GM21526 (cell line): ENCODE measurements around the gene PSMD6.

Experiments
- ATAC-seq: cut with Tn5 transposase; IDR thresholded peaks from one replicate; pipeline ENCODE4 v1.9.1; 2021; ENCODE audit warnings: moderate library complexity; ENCODE audit not compliant: unreplicated experiment, low FRiP score

PSMD6 gene

DNA sequence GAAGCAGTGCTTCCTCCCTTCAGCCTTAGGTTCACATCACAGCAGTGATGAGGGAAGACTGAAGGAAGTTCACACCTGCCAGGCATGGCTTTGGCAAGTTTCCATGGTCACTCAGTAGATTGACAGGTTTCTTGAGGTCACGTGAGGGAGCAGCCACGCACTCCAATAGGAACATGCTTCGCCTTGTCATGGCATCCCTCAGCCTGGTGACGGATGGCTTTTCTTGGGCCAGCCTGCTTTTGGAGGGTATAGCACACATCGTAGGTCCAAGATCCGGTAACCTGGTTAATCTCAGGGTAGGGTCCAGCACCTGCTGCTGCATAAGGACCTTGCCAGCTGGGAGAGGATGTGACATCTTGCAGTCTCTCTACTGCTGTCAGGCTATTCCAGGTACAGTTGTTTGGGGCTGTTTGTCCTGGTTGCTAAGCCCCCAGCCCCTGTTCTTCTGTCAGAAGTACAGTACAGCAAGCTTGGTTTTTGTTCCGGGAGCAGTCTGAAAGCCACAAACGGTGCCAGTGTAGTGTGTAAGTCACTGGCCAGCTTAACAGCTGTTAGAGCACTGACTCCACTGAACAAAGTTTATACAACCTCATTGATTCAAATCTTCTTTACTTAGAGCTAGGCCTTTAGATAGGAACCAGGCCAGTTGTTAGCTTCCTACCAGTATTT is 42.3 kb downstream of the PSMD6 start:
- ATAC-seq: no peak

DNA sequence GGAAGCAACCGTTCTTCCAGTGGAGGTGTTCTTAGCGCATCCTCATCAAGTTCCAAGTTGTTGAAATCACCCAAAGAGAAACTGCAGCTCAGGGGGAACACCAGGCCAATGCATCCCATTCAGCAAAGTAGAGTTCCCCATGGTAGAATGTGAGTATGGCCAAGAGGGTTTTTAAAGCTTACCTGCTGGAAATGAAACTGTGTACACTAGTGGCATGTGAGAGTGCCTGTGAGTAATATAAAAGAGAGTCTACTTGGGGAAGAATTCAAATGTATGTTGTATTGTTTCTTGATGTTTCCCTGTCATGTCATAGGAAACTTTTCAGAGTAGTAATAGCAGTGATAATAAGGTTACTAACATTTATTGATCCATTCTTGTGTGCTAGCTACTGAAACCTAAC is 43.3 kb downstream of the PSMD6 start:
- ATAC-seq: no peak

DNA sequence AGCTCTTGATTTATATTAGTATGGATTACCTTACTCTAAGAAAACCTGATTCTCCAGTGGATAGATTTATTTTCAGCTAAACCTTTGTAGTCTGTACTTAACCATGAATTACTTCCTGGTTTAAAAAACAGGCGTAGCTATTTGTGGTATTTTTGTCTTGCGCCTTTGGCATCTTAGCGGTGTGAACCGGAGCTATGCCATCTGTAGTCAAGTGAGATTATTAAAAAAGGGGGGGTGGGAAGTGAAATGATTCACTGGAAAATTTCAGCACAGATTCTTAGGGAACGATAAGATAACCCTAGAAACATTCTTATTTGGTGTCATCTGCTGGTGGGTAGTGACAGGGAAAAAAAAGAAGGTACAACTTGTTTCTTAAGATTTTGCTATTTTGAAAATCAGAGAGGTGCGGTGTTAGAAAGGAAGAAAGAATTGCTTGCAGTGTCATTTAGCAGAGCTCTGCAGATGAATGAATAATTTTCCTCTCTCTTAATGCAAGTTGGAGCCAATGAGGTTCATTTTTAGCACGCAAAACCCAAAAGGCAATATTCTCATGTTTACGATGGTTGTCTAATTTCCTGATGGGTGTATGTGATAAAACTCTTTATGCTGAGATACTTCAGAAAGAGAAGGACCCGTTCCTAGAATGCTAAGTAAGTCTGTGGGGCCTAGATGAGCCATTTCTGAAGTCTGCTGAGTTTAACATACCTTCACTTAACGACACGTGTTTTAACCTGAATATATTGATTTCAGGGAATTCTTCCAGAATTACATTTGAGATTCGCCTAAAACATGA is 44.0 kb downstream of the PSMD6 start:
- no peak for ATAC-seq

DNA sequence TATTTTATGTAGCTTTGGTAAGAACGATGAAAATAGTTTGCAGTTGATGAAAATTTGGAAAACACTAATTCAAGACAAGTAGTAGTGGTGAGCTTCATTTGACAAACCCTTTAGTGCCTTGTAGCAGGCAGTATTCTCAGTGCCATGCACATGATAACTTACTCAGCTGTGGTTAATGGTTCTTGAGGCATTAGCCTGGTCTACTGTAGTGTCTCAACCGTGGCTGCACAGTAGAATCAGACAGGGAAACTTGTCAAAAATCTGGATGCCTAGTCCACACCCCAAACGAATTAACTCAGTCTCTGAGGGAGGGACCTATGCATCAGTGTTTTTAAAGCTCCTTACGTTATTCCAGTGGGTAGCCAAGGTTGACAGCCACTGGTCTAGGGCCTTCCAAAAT is 45.4 kb downstream of the PSMD6 start:
- no peak for ATAC-seq

DNA sequence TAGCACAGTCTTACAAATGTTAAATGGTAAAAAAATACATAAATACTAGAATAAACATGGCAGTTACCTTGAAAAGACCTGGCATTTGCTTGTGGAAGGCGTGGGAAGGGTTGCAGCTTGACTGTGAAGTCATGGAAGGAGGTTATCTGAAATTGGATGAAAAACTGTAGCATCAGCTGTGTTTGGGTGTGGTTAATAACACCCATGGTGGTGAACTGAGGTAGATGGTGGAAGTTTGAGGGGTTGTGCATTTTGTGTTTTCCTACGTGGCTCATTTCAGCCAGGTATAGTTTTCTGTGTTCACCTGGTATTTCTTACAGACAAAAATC is 46.5 kb downstream of the PSMD6 start:
- ATAC-seq: no peak

DNA sequence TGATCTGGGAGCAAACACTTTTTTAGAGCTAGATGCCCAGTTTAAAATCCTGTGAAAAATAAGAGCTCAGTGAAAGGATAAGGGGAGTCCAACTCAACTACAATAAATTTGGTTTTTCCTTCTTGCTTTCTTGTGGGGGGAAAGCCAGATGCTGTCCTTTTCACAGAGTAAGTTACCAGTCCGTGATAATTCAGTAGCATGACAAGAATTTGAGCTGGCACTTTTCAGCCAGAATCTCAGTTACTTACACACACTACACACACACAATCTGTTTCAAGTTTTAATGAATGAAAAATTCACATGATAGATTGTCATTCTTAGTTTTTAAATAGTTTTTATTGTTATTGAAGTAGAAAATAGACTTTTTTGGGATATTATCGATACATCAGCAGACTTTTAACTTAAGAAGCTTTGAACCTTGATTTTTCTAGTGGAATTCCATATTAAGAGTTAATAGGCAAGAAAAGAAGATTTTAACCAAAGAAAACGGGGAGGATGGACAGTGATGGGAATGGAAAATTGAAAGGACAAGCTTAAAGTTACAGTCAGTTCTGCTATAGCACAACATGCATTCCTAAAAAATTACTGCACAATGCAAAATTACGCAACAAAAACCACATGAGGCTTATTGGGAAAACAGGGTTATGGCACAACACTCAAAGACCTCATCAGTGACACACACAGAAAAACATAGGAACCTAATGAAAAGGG is 47.0 kb downstream of the PSMD6 start:
- no peak for ATAC-seq

DNA sequence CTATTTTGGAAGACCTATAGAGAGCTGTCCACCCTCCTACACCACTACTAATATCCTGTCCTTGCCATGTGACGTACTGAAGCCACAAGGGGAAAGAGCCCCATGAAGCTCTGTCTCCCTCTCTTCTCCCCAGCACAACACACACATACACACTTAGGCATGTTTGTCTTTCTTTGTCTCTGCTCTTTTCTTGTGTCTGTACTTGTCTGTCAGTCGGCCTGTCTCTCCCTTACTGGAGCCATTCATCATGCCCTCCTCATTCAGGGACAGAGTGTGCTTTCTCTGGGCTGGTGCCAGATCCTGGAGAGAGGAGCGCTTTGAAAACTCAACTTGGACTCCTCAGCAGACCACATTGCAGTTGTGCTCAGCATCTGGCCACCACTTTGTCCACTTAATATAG is 47.6 kb downstream of the PSMD6 start:
- no peak for ATAC-seq

DNA sequence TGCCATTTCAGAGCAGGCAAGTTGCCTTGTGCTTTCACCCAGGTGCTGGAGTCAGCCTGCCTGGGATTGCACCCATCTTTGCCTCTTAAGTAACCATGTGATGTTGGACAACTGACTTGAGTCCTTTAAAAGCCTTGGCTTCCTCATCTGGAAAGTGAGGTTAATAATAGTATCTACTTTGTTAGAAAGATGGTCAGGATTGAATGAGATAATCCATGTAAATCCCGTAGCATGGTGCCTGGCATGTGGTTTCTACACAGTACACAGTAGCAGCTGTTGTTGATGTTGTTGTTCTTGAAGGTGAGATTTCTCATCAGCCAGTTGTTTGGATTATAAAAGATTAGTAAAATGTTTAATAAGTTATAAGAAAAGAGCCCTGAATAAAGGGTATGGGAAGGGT is 48.8 kb downstream of the PSMD6 start:
- ATAC-seq: no peak

DNA sequence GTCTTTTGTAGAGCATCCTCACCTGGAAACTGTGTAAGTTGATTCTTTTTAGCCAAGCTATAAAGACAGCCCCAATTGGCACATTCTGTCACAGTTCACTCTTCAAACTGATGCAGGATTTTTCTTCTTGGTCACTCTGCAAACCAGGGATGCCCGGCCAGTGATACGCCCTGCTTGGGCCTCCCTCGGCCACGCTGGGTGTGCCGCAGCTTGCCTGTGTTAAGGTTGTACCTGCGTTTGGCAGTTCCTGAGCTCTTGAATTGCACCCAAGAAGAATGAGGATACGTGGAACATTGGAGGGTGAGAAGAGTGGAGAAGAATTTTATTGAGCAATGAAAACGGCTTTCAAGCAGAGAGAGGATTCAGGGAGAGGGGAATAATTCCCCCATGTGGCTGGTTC is 49.9 kb downstream of the PSMD6 start:
- ATAC-seq: no peak

DNA sequence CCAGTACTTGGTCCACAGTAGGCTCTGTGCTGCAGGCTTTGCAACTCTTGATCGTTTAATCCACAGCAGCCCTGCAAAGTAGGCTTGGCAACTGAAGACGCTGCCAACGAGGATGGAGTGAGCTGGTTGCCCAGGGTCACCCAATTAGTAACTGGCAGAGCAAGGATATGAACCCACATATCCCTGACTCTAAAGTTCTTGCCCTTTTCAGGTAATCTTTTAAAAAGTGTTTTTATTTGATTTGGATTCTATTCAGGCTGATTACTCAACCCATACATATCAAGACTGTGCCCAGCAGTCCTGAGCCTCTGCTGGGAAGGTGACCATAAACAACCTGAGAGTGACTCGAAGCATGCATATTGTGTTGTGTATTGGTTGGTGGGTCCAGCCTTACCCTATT is 50.3 kb downstream of the PSMD6 start:
- no peak for ATAC-seq

DNA sequence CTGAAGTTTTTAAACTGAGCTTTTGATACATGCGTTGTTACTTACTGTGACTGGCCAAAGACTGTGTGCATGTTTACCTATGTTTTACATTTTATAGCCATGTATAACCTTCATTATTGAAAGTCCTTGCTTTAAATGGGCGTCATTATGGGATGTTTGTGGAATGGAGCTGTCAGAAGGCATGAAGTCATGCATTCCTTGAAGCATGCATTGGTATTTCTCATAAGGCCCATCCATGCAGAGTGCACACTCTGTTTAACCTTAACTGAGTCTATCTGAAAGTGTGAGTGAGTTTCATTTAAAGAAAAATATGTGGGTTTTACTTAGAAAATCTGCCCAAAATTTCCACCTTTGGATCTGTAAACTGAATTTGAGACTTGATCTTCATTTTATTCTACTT is 51.1 kb downstream of the PSMD6 start:
- ATAC-seq: no peak

DNA sequence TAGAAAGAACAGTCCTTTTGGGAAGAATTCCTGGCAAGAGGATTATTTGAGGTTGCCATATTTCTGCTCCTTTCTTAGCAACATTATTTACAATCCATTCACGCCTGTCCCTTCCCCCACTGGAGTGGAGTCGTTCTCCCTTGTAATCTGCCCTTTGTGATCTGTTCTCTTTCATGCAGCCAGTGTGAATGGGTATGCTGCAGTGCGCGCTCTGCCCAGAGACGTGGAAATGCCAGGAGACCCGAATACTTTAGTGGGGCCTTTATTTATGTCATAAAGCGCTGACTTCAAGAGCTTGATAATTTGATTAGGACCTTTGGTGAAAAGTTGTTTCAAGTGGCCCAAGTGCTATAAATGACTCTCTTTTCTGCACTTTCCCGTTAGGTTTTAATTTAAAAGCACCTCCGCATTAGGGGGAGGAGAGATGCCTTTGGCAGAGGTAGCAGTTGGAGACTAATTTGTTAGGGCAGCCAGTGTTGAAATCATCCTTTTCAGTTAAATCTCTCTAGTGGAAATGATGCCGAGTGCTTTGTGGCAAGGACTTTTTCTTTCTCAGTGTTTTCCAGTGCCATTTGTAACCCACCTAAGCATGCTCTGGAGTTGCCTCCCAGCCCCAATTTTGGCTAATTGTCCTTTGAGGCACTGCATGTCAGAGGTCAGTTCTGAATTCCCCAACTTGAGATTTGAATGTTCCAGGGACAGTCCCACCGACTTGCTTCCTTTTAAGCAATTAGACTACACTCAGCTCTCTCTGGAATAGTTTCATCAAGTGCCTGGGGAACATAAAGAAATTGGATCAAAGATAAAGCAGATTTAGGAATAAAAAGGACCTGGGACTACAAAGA is 52.4 kb downstream of the PSMD6 start:
- ATAC-seq: no peak

DNA sequence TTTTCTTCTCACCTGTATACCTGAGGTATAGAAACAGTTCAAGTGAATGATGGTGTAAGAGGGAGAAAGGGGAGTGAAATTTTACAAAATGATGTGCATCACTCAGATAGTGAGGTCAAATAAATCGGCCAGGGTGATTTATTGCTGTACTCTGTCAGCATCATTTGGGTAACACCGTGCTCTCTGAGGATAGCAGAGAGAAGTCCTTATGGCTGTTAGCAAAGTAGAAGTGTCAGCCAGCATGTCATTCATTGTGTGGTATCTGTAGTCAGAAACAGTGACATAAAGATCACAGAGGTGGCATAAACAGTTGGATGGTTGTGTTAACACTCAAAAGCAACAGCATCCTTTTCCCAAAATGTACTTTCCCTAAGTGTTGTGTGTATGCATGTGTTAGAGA is 53.4 kb downstream of the PSMD6 start:
- ATAC-seq: no peak

DNA sequence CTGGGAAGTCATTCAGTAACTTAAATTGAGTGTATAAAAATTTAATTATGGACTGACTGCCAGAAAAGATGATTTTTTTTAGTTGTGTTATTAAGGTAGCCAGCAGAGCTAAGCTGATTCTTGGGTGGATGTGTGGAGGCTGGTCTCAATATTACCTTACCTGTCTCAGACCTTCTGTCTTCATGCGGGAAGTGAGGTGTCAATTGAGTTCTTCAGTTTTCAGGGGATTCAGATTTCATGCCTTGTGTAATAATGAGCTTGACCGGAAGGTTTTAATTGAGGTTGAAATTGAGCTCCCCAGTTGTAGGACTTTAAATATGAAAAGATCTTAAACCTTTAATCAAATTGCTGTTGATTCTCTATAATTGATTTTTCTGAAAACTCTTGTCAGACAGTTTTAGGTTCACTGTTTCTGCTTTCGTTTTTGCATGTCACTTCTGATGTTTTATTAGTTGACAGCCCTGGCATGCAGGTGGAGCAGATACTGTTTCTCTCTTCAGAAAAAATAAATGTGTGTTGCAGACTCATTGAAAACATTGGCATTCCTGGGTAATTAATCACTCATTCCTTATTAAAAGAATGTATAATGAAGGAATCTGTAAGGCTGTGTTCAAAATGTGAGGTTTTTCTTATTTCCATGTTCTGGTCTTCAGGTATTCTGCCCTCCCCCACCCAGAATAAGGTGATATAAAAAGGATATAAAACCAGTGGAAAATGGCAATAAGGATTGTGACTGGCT is 54.5 kb downstream of the PSMD6 start:
- ATAC-seq: peak; percentile 37

DNA sequence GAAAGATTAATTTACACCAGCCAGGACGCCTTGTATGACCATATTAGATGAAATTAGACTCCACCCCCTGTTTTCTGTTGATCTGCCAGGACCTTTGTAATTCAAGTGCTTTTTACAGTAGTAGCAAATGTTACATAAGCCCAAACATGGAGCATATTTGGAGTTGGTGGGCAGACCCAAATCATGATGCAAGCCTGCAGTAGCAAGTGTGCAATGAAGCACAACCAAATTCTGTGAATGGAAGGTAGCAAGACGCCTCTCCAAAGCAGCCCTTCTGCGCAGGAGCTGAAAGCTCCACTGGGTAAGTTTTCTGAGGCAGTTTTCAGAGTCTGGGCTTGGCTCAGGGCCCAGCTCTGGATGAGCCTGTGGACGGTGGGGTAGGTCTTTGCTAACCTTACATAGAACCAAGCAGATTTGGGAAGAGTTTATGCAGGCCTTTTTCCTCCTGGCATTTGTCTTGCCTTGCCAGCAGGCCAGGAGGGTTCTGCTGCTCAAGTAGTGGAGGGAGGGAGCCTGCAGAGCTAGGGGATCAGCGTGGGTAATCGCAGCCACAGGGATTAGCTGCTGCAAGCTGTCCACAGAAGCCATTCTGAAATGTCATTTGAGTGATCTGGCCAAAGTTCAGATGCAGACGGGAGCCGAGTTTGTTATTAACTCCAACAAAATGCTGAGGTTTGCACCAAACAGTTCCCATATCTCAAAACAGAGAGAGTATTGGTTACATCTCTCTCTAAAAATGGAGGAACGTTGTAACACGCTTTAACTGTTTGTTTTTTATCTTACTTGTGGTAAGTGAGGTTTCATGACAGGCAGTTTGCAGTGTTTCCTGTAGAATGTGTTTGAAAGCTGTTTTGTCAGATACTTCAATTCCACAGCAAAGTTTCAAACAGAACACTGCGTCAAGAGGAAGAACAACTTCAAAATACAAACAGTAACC is 55.4 kb downstream of the PSMD6 start:
- ATAC-seq: peak; percentile 48

DNA sequence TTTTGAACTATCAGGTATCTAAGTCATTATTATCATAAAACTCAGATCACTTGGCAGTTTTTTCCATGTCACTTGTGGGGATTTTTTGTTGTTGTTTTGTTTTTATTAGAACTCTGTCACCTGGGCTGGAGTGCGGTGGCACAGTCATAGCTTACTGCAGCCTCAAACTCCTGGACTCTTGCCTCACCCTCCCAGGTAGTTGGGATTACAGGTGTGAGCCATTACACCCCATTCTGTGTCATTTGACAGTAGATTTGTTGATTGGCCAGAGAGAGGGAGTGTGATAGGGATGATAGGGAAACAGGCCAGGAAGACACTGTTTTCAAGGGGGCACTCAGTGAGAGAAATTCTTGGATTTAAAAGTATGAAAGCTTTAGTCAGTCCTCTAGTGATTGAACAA is 56.4 kb downstream of the PSMD6 start:
- no peak for ATAC-seq

DNA sequence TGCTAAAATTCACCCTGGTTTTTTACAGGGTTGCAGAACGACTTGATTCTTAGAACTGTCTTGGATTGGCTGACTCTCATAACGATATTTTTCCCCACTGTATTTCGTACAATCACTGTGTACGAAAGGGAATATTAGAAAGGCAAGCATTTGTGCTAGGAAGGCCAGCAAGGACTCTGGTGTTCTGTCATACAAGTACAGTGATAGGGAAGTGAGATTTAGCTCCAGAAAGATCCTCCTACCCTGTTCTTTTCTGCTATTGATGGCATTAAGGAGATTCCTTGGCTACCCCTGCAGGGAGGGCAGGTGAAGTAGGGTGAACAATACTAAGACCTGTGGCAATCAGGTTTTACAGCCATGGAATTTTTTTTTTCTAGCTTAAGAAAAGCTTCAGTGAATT is 57.3 kb downstream of the PSMD6 start:
- ATAC-seq: no peak

DNA sequence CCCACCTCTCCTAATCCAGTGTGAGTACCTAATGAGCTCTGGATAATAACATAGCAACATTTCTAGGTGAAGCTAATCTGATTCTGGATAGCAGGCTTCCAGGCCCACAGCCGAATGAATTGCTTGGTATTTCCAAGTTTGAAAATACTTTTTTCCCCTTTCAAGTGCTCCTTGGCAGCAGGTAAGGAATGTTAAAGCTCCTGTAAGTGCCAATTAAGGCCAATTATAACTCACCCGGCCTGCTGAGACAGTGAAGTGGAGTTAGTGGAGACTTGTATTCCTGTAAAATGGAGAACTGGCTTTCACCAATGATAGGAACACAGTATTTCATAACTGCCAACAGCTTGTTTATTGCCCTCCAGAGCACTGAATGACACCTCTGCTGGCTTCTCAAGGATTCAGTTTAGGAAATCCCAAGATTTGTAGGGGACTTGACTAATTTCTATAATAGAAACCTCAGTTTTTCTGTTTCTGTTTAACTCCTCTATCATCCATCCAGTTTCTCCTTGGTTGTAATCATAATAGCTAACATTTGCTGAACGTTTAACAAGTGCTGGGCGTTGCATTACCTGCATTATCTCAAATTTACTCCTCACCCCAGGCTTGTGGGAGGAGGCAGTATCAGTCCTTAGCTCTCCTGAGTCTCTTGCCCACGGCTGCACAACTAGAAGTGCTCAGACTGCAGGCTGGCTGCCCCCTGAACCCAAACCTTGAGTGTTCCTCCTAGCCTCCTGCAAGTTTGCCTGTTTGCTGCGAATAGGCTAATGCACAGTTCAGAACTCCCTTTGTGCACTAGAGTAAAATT is 58.4 kb downstream of the PSMD6 start:
- ATAC-seq: no peak
